ENCODE measurements around the gene COBL.

Gene COBL

DNA sequence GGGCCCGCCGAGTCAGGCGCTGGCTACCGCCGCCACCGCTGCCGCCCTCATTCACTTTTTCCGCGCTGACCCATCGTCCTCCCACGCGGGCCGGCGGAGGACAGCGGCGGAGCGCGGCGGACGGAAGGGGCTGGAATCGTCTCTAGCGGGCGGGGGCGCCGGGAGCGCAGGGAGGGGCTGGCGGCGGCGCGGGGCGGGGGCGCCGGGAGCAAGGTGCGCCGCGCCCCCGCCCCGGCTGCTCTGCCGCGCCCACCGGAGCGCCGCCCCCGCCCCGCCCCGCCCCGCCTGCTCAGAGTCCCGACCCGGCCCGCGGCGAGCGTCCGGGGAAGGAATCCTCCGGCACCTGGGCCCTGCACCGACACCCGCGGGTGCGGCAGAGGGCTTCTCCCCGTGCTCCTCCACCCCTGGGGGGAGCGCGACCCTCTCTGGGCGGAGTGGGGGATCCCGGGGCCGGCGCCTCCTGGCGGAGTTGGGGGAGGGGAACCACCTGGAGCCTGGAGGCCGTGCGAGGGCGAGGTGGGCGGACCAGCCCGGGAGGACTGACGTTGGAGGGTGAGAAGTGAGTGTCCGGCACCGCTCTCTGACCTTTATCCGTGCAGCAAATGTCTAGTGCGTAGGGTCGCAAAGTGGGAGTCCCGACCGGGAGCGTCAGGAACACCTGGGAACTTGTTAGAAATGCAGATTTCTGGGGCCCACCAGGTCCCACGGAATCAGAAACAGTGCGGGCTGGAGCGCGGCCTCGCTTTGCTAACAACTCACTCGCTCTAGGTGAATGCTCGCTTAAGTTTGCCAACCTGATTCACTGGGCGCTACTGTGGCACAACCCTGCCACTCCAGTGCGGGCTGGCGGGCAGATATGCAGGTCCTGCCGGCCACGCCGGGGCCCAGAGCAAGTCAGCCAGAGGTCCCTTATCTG, at the start of gene COBL:
COBL (minus strand) TSS at position 144 of the 916 bp plus-strand sequence. CDS start 176 bp downstream, outside the sequence.
- no peak for DNase-seq (ENCODE audit: extremely low read depth in 1 of 2, low read depth in 1 of 2)

DNA sequence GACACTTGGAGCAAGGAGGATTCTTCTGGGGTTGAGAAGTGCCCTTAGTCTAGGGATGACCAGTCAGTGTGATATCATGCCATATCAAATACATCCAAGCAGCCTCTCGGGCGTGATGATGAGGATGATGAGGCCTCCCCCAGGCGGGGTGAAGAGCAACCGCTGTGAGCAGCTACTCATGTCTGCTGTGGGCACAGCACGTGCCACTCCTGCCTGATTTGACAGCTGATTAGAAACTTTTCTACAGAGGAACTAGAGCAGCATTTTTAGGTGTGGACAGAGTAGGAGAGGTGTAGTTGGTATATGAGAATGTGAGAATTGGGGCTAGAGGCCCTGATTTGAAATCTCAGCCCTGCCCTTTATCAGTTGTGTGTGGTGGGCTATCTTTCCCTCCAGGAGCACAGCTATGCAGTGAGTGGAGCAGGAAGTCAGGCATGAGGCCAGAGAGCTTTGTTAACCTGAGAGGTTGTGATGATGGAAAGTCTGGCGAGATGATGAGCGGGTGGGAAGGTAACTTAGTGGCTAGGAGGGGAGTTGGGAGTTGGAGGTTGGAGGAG, 49.6 kb upstream of the COBL start:
- DNase-seq (ENCODE audit: extremely low read depth in 1 of 2, low read depth in 1 of 2) = no peak

GRCh38 chr7:51357821-51358220, 41.2 kb upstream of the COBL start:
- DNase-seq (ENCODE audit: extremely low read depth in 1 of 2, low read depth in 1 of 2) = no peak

DNA sequence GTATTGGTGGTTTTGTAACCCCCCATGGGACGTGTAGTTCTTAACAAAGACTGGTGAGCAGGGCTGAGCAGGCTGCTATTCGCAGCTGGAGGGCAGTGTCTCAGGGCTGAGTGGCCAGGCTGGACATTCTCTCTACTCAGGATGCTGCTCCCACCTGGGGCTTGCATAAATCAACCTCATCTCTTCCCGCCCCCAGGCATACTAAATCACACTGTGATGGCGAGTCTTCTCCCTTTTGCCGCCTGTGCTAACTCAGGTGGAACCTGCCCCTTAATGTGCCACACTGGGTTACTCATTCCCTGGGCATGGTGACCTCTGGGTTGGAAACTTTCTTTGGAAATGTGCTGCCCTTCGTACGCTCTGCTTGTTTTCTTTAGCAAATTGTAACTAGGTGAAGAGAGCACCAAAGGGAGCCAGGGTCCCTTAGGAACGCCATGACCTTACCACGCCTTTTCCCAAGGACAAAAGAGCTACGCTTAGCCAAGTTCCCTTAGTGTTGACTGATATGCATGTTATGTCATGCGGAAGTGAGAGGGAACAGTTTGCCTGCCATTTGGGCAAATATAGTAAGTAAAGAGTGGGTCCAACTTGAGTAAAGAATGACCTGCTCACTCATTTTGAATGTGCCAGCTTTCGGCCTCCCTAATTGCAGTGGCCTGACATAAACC, 40.4 kb upstream of the COBL start:
- DNase-seq (ENCODE audit: extremely low read depth in 1 of 2, low read depth in 1 of 2) = no peak

DNA sequence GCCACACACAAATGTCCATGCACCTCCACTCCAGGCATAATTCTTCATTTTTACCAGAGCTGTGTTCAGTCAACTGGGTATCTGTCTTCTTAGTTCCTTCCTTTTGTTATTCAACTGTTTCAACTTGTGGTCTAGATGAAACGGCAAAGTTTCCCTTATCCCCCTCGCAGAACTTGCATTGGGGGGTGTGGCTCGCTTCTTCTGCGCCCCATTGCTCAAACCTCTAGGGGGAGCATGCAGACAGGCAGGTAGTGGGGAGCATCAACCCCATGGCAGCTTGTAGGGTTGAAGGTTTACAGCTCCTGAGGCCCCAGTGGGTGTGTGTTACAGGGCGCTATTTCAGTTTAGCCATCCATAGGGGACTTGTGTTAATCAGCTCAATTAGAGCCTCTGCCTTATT, 38.3 kb upstream of the COBL start:
- DNase-seq (ENCODE audit: extremely low read depth in 1 of 2, low read depth in 1 of 2) = no peak

- DNase-seq (ENCODE audit: extremely low read depth in 1 of 2, low read depth in 1 of 2) = no peak
Measured at GRCh38 chr7:51354434-51354833, 37.8 kb upstream of the COBL start.

GRCh38 chr7:51352174-51353100, 35.8 kb upstream of the COBL start:
- DNase-seq (ENCODE audit: extremely low read depth in 1 of 2, low read depth in 1 of 2) = no peak

DNA sequence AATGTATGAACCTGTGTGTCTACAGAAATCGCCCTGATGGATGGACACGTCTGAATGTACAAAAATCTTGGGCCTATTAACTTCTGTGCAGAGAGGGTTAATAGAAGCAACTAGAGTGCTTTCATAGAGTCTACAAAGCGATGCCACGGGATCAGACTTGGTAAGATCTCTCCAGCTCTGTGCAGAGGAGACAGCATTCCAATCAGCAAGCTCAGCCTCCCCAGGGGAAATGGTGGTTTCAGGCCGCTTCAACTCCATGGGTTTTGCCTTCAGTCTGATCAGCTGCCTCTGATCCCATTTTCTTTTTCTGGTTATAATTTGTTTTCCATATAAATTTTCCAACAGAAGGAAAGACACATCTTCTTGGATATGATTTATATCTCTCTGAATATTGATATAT, 35.1 kb upstream of the COBL start:
- no peak for DNase-seq (ENCODE audit: extremely low read depth in 1 of 2, low read depth in 1 of 2)

DNA sequence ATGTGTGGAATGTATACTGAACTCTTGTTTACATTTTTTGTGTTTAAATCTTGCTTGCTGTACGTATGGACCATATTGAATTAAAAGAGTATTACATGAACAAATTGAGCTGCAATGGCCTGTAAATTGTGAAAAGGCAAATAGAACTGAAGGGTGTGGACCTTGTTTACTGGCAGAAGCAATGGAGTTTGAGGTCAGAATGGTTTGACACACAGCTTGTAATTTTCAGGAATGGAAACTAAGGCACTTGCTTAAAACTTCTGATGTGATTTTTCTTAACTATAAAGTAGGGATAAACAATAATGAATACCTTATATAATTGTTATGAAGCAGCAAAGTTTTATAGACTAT, 33.9 kb upstream of the COBL start:
- DNase-seq (ENCODE audit: extremely low read depth in 1 of 2, low read depth in 1 of 2) = no peak

DNA sequence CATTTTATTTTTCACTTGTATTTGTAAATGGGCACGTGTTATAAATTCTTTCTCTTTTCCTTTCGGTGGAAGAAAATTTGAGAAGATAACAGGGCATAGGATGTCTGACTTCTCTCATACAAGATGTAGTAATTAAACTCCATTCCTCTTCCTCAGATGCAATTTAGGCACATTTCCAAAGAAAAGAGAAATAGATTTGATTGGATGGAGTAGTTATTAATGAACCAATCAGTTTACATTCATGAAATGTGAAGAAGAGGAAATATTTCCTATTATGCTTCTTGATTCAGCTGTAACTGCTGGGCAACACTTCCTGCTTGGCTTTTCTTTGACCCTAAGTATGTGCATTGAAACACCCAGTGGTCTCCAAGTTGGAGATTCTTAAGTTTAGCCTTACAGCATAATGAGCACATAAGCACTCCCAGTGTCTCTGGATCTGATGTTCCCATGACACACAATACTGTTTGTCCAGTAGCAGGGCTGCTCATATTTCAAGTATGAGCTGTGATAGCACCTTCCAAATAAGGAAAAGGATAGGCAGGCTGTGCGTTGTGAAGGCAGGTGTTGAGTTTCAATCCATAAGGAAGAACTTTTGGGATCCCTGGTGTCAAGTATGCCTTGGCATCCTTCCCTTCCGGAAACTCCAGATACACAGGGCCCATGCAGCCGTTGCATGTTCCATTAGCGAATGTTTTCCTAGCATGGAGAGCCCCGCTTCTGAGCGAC, 33.4 kb upstream of the COBL start:
- no peak for DNase-seq (ENCODE audit: extremely low read depth in 1 of 2, low read depth in 1 of 2)

GRCh38 chr7:51346126-51346525, 29.5 kb upstream of the COBL start:
- DNase-seq (ENCODE audit: extremely low read depth in 1 of 2, low read depth in 1 of 2) = no peak

- DNase-seq (ENCODE audit: extremely low read depth in 1 of 2, low read depth in 1 of 2) = no peak
Measured at GRCh38 chr7:51344406-51345138, 28.0 kb upstream of the COBL start.

GRCh38 chr7:51340936-51341335, 24.3 kb upstream of the COBL start:
- no peak for DNase-seq (ENCODE audit: extremely low read depth in 1 of 2, low read depth in 1 of 2)

DNA sequence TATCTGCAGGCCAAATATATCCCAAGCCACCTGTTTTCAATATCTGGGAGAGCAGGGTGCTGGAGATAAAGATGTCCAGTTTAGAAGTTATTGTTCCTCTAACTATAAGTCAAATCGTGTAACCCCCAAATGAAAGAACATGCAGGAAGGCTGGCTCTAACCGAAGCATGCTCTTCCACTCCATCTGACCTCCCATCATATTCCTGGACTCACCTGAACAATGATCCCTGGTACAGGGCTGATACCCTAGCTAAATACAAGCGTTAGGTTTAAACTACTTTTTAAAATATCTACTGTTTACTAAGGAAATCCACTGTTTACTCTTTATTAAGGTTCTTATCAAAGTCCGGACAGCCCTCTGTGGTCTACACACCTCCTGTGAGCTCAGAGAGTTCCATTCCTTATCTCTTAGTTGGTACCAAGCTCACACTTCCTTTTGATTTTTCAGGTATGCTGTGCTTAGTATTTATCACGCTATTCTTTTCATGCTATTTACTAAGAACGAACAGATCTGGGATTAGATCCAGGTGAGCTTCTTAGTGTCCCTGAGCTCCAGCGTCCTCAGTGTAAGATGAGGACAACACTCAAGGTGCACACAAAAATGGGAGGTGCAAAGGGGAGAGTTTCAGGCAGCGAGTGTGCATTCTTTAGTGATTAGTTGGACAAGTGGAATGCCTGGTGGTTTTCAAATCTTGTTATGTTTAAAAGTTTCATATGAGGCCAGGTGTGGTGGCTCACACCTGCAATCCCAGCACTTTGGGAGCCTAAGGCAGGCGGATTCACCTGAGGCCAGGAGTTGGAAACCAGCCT, 23.6 kb upstream of the COBL start:
- no peak for DNase-seq (ENCODE audit: extremely low read depth in 1 of 2, low read depth in 1 of 2)

DNA sequence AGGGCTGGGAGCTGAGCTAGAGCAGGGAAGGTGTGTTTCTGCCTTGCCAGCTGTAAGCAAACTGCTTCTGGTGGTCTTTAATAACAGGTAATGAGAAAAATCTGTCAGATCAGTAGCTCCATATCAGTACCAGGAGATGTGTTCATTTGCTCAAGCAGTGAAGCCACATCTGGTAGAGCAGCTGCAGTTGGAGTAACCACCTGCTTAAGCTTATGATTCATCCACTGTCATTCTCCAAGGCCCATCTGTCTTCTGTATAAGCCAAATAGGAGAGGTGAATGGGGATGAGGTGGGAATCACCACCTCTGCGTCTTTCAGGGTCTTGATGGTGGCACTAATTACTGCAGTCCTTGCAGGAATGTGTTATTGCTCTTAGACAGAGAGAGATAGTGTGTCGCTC, 18.4 kb upstream of the COBL start:
- no peak for DNase-seq (ENCODE audit: extremely low read depth in 1 of 2, low read depth in 1 of 2)

- no peak for DNase-seq (ENCODE audit: extremely low read depth in 1 of 2, low read depth in 1 of 2)
Measured at GRCh38 chr7:51329696-51330263, 13.2 kb upstream of the COBL start.

DNA sequence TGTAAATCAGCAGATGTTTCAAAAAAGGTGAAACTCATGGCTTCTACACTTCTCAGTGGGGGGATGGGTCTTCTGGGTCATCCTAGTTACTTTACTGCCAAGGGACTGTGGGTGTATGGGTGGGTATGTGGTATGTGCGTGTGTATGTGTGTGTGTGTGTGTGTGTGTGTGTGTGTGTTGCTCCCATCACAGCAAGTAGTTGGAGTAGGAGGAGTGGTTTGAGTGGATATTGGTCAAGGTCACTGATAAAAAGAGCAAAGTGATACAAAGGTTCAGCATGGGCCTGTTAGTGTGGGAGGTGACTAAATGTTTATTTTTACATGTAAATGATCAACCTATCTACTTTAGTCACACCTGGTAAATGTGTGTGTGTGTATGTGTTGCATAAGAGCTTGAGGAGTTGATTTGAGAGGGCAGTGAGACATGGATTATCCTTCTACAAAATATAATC, 11.8 kb upstream of the COBL start:
- no peak for DNase-seq (ENCODE audit: extremely low read depth in 1 of 2, low read depth in 1 of 2)

DNA sequence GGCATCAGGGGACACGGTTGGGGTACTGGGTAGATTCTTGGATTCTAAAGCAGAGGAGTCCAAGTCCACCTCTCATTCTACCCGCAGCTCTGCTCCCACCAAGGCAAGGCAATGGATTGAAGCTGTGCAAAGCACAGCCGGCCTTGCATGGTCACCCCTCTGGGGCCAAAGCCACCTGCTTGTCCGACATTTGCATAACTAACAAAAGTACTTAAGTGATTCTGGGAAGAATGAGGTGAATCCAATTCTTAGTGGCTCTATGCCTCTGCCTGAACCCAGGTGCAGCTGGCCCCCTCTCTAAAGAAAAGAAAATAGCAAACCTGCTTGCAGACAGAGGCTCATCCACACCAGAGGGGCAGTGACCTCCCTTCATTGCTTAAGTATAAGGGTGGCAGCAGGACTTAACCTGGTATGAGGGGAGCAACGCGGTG, 10.7 kb upstream of the COBL start:
- no peak for DNase-seq (ENCODE audit: extremely low read depth in 1 of 2, low read depth in 1 of 2)

Measured in activated CD8-positive, alpha-beta memory T cell treated with anti-CD3 and anti-CD28 coated beads for 1 hour (primary cell).